Neural cell (in vitro differentiated cells): Measurements from ENCODE around the gene SUPT3H.

ENCODE experiments used
- CTCF ChIP-seq: fragments of 450-650 bp; IDR thresholded peaks from 2 replicates; pipeline ENCODE4 v1.5.1; 2014; ENCODE audit warnings: antibody characterized with exemption, mild to moderate bottlenecking, moderate library complexity; ENCODE audit not compliant: poor library complexity, severe bottlenecking
- EP300 ChIP-seq: fragments of 450-650 bp; conservative IDR thresholded peaks from 2 replicates; pipeline ENCODE4 v1.6.1; 2014; ENCODE audit warnings: antibody characterized with exemption, mild to moderate bottlenecking, moderate library complexity; ENCODE audit not compliant: poor library complexity, severe bottlenecking
- EZH2 ChIP-seq: fragments of 200-600, 300-800 bp; shearing (Covaris generic), sonication (generic); IDR thresholded peaks from 2 replicates; pipeline ENCODE4 v1.6.1; 2014; ENCODE audit warnings: antibody characterized with exemption, low read length, borderline replicate concordance, mild to moderate bottlenecking; ENCODE audit not compliant: insufficient read depth, poor library complexity, severe bottlenecking
- POLR2AphosphoS5 ChIP-seq: IDR thresholded peaks from 2 replicates; pipeline ENCODE4 v1.6.1; 2012
- SMC3 ChIP-seq: fragments of 450-650 bp; conservative IDR thresholded peaks from 2 replicates; pipeline ENCODE4 v1.6.1; 2014; ENCODE audit warnings: antibody characterized with exemption, mild to moderate bottlenecking, moderate library complexity; ENCODE audit not compliant: poor library complexity

- no peak for TF ChIP-seq EZH2
- TF ChIP-seq SMC3, result no peak
- no peak for TF ChIP-seq CTCF
- TF ChIP-seq EP300, result no peak
- no peak for TF ChIP-seq POLR2AphosphoS5
Measured at GRCh38 chr6:44942798-44943197, 434.9 kb downstream of the SUPT3H start.
